GM12878 (cell line): ENCODE results near the gene DPP3. TPM values are rescaled to one million over a fixed set of nuclear protein-coding genes. Genes with fewer than 3 reads are reported as not detected.

Source experiments
- IRF4 ChIP-seq: IDR thresholded peaks from 2 replicates; pipeline ENCODE4 v1.6.1; 2011; ENCODE audit warnings: low read depth, low read length
- polyA plus RNA-seq, 11 experiments: library from polyadenylated mRNA; depleted of rRNA in 4 of 11; unstranded in 6 of 11; stranded (reverse) in 5 of 11; fragments of >200 nt; fragmentation: Nextera tagmentation in 4 of 11; fragmentation: Illumina TruSeq in 1 of 11; extraction: Ambion mirVana in 4 of 11; extraction: Trizol in 1 of 11; gene quantifications; 1 replicate in 1 of 11; 2 replicates in 10 of 11; pipeline versions ENCODE4 v1.2.1 to v1.2.3, GENCODE V29; 2011 to 2016; ENCODE audit warnings: inconsistent platforms in 2 of 11, missing spikeins in 2 of 11, low read depth in 1 of 11
- total RNA-seq, 4 experiments: library from RNA; depleted of rRNA in 3 of 4; stranded (reverse); fragments of >200 nt in 3 of 4; fragmentation: Illumina TruSeq in 1 of 4; extraction: Trizol in 1 of 4; gene quantifications; 2 replicates each; pipeline versions ENCODE4 v1.2.1 to v1.2.3, GENCODE V29; 2013 to 2021
- TF ChIP-seq, protein P1 (sequence below): fragments of 150-350 bp; IDR thresholded peaks from 2 replicates; pipeline ENCODE4 v1.6.1; 2016; ENCODE audit warnings: low read depth, low read length
- TF ChIP-seq, protein P2 (sequence below): IDR thresholded peaks from 2 replicates; pipeline ENCODE4 v1.6.1; 2011; ENCODE audit warnings: borderline replicate concordance, low read depth, mild to moderate bottlenecking, moderate library complexity, low read length; ENCODE audit not compliant: insufficient read depth, poor library complexity, severe bottlenecking

DPP3 gene
- total and polyA plus RNA-seq, 10 of the 15 experiments (the other 5 are each of a cell fraction or from before 2014, with no cell fraction given): 6.0 to 117 (median 78.1) TPM

DNA sequence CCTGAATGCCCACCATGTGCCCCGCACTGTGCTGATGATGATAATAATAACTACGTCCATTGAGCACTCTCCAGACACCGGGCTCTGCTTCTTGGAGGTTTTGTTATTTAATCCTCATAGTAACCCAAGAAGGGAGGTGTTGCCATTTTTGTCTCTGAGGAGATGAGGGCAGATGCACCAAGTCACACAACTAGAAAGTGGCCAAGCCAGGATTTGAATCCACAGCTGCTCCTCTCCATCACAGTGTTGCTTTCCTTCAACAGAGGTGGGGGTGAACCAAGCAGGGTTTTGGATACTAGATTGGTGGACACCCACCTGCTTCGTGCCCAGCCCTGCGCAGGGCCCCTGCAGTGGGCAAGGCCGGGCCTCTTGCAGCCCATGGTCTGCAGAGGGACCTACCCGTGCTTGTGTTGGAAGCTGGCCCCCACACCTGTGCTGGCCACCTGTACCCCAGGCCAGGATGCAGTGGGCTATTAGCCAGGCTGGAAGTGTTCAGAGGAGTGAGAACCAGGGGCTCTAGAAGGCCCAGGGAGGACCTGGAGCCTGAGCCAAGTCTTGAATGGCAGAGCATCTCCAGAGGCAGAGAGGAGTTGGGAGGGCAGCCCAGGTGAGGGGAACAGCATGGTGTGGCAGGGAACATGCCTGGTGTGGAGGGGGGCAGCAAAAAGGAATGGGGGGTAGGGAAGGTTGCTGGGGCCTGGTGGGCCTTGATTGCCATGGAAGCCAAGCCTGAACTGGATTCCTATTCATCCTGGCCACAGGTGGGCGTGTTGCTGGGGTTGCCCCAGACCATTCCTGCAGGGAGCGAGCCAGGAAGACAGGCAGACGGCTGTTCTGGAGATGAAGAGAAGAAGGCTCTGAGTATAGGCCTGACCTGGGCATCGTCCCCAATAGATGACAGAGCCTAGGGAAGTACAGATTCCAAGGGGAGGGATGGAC lies 2.7 kb upstream of the DPP3 start (continued):
- TF ChIP-seq, protein P1, sequence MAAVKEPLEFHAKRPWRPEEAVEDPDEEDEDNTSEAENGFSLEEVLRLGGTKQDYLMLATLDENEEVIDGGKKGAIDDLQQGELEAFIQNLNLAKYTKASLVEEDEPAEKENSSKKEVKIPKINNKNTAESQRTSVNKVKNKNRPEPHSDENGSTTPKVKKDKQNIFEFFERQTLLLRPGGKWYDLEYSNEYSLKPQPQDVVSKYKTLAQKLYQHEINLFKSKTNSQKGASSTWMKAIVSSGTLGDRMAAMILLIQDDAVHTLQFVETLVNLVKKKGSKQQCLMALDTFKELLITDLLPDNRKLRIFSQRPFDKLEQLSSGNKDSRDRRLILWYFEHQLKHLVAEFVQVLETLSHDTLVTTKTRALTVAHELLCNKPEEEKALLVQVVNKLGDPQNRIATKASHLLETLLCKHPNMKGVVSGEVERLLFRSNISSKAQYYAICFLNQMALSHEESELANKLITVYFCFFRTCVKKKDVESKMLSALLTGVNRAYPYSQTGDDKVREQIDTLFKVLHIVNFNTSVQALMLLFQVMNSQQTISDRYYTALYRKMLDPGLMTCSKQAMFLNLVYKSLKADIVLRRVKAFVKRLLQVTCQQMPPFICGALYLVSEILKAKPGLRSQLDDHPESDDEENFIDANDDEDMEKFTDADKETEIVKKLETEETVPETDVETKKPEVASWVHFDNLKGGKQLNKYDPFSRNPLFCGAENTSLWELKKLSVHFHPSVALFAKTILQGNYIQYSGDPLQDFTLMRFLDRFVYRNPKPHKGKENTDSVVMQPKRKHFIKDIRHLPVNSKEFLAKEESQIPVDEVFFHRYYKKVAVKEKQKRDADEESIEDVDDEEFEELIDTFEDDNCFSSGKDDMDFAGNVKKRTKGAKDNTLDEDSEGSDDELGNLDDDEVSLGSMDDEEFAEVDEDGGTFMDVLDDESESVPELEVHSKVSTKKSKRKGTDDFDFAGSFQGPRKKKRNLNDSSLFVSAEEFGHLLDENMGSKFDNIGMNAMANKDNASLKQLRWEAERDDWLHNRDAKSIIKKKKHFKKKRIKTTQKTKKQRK: no peak
- no peak for TF ChIP-seq IRF4
- TF ChIP-seq, protein P2, sequence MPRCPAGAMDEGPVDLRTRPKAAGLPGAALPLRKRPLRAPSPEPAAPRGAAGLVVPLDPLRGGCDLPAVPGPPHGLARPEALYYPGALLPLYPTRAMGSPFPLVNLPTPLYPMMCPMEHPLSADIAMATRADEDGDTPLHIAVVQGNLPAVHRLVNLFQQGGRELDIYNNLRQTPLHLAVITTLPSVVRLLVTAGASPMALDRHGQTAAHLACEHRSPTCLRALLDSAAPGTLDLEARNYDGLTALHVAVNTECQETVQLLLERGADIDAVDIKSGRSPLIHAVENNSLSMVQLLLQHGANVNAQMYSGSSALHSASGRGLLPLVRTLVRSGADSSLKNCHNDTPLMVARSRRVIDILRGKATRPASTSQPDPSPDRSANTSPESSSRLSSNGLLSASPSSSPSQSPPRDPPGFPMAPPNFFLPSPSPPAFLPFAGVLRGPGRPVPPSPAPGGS: no peak
- TF ChIP-seq, all 136 proteins: peak for 0
